ENCODE data around the gene C1QTNF9.

DNA sequence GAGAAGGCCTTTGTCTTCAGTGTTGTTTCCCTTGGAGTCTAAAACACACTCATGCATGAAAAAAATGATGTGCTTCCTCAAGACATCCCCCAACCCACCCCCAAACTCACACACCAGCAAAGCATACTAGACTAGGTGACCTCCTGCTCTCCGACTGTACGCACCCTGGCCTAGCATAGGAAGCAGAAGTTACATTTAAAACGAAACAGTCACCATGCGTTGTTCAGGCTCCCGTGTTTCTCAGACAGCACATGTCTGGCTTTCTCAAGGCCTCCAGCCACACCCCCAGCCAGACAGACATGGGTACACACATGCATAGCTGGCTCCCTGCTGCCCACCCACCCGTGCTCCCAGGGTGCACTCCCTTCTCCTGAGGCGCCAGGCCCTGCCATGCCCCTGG lies 28.7 kb upstream of the C1QTNF9 start:
- TF ChIP-seq NFRKB (IDR thresholded peaks at IDR 0.05) (no peak), ELF4 (IDR thresholded peaks at IDR 0.05) (no peak), FOXK2 (IDR thresholded peaks at IDR 0.05) (no peak), ZNF384 (IDR thresholded peaks at IDR 0.05) (no peak)
- TF ChIP-seq, protein P1, sequence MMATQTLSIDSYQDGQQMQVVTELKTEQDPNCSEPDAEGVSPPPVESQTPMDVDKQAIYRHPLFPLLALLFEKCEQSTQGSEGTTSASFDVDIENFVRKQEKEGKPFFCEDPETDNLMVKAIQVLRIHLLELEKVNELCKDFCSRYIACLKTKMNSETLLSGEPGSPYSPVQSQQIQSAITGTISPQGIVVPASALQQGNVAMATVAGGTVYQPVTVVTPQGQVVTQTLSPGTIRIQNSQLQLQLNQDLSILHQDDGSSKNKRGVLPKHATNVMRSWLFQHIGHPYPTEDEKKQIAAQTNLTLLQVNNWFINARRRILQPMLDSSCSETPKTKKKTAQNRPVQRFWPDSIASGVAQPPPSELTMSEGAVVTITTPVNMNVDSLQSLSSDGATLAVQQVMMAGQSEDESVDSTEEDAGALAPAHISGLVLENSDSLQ (IDR thresholded peaks at IDR 0.05) = no peak
